Posterior vena cava (tissue), 2 donors: Measurements from ENCODE around the gene PLEKHG2. TPM values are rescaled to one million over a fixed set of nuclear protein-coding genes. Genes with fewer than 3 reads are reported as not detected.
"Not testable (repeated sequence)": the region's sequence is repeated elsewhere in the genome, so short reads cannot be mapped to it uniquely, and the experiment has no call there.

Source experiments
- DNase-seq: peaks from one replicate; pipeline ENCODE4 v3.0.0-alpha.2; 2020; ENCODE audit warnings: low spot score
- intact Hi-C, 2 donors: fragments of 100-400 bp; cut with DNase I; formaldehyde crosslinking; loops; one replicate each; pipeline versions ENCODE4 v1.14.1 to v1.14.2; 2022 to 2023
- long read RNA-seq, 2 donors: library from polyadenylated mRNA; unstranded; transcript quantifications; one replicate each; pipeline ENCODE4 v2.0.0, GENCODE V29; 2020 to 2021
- total RNA-seq, 2 donors: library from RNA; stranded (reverse); fragmentation: NEBNext Ultra II Directional; extraction: Animal tissue kit (Norgen Biotek cat#: 25700); gene quantifications; one replicate each; pipeline ENCODE4 v1.2.1, GENCODE V29; 2021
- donor health status: DM: yes; HTN: yes; CAD: no.
- donor health status: DM: yes; HTN: yes; CAD: no.

The PLEKHG2 gene
- 10 to 100 TPM; 38.1 to 48.6 TPM for total RNA-seq
- long read RNA-seq, donor 1, partial matches to known transcripts, result 3 of 10 reads
- long read RNA-seq, donor 1, other reads (novel, unspliced or antisense), result 7 of 10 reads
- long read RNA-seq, donor 2, partial matches to known transcripts, result 0 of 3 reads
- long read RNA-seq, donor 2, other reads (novel, unspliced or antisense), result 3 of 3 reads

- peak; percentile 99 for DNase-seq
- intact Hi-C loops, result no loop called here
Observed at GRCh38 chr19:39412100-39412866, at the start of gene PLEKHG2. Gene PLEKHG2 (plus strand): TSS chr19:39412669. CDS start chr19:39414087, 1,418 bp downstream.

GRCh38 chr19:39362682-39363657 lies 49.5 kb upstream of the PLEKHG2 start:
- intact Hi-C loops, result no loop called here
- DNase-seq, result no peak

GRCh38 chr19:39363901-39364457 lies 48.5 kb upstream of the PLEKHG2 start:
- intact Hi-C loops, result no loop called here

GRCh38 chr19:39365531-39365930 lies 46.9 kb upstream of the PLEKHG2 start:
- DNase-seq, result no peak
- intact Hi-C loops, result no loop called here

More at GRCh38 chr19:39363901-39364457, 48.5 kb upstream of the PLEKHG2 start:
- no peak for DNase-seq

GRCh38 chr19:39369200-39369599 lies 43.3 kb upstream of the PLEKHG2 start:
- intact Hi-C loops, result no loop called here
- no peak for DNase-seq

DNA sequence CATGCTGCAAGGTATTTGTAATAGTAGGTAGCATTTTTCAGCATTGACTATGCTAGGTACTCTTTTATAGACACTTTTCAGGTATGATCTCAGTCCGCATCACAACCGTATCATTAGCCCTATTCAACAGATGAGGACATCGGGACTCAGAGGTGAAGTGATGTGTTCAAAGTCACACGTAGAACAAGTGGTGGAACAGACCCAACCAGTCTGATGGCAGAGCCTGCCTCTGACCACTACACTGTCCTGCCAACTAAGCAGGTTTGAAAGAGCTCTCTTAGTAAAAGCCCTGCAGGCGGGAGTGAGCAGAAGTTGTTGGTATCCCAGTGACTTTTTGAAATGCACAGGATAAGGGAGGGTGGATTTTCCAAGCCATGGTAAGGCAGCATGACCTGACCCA lies 41.7 kb upstream of the PLEKHG2 start:
- no peak for DNase-seq
- intact Hi-C loops, result no loop called here

- DNase-seq, result peak; percentile 95
- intact Hi-C loops, result no loop called here
Observed at GRCh38 chr19:39372047-39372802, 40.2 kb upstream of the PLEKHG2 start.

DNA sequence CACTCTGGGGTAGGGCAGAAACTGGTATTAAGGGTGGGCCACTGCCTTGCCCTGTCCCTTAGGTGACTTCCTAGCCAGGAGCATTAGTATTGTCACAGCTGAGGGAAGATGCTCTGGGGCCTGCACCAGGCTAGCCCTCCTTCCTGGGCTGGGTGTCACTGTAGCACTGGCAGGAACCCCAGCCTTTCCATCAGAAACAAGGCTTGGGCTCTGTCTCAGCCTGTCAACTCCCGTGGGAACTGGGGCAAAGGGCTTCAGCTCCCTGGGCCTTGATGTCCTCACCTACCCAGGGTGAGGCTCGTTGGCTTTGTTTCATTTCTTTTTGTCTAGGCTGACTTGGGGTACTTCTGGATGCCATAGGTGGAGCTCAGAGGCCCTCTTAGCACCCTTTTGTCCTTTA lies 39.5 kb upstream of the PLEKHG2 start:
- no peak for DNase-seq
- intact Hi-C loops, result no loop called here

- intact Hi-C loops, result no loop called here
- no peak for DNase-seq
Observed at GRCh38 chr19:39375929-39376328, 36.5 kb upstream of the PLEKHG2 start.

DNA sequence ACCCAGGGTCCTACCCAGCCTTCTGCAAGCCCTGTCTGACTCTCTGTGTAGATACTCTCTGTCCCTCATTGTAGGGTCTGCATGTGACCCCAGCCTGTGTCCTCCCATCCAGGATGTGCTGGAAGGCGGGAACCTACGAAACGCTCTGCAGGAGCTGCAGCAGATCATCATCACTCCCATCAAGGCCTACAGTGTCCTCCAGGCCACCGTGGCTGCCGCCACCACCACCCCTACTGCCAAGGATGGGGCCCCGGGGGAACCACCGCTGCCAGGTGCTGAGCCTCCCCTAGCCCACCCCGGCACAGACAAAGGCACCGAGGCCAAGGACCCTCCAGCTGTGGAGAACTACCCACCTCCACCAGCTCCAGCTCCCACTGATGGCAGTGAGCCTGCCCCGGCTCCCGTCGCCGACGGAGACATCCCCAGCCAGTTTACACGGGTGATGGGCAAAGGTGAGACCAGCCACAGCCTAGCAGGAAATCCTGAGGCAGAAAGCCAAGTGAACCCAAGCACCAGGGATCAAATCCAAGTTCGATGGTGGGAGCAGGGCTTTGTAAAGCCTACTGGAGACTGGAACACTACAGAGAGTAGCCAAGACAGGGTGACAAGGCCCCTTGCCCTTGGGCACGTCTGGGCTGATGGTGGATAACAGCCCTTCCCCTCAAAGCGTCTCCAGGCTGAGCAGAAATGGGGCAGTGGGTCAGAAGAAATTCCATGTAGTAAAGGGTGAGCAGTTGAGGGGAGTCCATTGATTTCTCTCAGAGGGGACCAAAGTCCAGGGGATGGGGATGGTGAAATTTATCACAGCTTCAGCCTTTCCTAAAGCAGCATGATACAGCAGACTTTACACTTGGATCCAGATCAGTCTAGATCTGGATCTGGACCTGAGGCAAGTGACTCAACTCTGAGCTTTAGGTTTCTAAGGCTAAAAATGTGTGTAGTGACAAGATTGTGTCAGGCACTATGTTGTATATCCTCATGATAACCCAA lies 34.8 kb upstream of the PLEKHG2 start:
- intact Hi-C loops, result no loop called here
- DNase-seq, result no peak

- intact Hi-C loops, DNase-seq: not testable (repeated sequence)
Observed at GRCh38 chr19:39379366-39379765, 33.1 kb upstream of the PLEKHG2 start.

DNA sequence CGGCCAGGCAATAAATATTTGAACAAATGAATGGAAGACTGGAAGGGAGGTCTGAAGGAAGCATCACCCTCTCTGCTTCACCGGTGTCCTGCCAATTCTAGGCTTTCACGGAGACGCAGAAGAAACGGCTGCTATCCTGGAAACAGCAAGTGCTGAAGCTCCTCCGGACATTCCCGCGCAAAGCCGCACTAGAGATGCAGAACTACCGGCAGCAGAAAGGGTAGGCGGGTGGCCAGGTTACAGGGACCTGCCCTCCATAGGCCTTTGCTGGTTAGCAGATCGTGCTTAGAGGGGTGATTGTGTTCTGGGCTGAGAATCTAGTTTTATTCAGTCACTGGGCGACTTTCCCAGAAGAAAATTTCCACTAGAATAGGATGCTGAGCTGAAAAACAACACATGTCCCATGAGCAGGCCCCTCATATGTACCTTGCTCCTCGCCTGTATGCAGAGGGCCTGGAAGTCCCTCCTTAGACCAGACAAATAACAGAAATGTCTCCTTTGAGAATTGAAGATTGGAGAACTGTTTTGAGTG lies 32.5 kb upstream of the PLEKHG2 start:
- intact Hi-C loops, result no loop called here
- DNase-seq, result no peak

DNA sequence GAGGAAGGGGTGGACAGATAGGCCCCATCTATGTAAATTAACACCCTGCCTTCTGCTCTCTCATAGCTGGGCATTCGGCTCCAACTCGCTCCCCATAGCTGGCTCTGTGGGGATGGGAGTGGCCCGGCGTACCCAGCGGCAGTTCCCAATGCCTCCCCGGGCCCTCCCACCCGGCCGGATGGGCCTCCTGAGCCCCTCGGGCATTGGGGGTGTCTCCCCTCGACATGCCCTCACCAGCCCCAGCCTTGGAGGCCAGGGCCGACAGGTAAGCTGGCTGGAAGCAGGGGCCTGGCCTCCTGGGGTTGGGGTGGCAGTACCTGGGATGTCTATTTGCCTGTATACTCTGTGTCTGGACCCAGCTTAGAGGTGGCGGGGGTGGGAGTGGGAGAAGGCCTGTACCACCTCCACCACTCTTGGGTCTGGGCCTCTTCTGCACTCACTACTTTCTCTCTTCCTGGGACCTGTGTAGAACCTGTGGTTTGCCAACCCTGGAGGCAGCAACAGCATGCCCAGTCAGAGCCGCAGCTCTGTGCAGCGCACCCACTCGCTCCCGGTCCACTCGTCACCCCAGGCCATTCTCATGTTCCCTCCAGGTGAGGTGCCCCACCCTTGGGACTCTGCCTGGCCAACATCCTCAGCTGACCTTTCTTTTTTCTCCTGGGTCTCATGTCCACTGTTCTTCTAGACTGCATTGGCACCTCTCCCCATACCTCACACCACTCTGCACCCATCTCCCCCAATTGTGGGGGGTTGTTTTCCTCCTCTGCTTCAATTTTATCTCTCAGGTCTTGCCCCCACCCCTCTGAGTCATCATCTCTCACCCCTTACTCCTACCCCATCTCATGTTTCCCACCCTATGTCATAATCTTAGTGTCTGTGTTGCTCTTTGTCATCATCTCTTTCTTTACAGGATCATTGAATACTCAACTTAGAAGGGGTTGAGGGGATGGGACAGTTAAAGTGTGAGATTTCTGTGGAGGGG lies 31.7 kb upstream of the PLEKHG2 start:
- no peak for DNase-seq
- intact Hi-C loops, result no loop called here

DNA sequence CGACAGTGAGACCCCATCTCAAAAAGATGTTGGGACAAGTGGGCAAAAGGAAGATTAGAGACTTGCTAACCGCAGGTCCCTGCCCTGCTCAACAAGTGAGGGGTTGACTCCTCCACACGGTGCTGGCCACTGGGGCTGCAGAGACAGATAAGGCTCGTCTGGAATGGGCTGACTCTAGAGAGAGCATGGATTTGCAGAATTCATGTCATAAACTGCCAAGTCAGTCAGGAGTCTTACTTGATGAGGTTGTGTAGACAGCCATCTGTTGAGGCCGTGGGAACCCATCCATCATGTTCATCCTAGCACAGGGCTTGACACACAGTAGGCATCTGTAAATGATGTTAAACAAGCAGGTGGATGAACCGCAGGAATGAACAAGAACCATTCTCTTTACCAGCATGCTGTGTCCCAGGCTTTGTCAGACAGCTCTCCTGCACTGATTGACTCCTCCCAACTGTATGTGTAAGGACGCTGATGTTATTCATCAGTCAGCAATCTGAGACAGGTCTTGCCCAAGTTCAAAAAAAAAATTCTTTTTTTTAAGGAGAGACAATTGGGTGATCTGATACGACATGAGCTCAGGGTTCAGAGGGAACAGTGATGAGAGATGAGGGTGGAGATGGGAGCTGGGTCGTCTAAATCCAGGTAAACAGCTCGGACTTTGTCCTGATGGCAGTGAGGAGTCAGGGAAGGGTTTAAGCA lies 30.4 kb upstream of the PLEKHG2 start:
- intact Hi-C loops, result no loop called here
- no peak for DNase-seq

DNA sequence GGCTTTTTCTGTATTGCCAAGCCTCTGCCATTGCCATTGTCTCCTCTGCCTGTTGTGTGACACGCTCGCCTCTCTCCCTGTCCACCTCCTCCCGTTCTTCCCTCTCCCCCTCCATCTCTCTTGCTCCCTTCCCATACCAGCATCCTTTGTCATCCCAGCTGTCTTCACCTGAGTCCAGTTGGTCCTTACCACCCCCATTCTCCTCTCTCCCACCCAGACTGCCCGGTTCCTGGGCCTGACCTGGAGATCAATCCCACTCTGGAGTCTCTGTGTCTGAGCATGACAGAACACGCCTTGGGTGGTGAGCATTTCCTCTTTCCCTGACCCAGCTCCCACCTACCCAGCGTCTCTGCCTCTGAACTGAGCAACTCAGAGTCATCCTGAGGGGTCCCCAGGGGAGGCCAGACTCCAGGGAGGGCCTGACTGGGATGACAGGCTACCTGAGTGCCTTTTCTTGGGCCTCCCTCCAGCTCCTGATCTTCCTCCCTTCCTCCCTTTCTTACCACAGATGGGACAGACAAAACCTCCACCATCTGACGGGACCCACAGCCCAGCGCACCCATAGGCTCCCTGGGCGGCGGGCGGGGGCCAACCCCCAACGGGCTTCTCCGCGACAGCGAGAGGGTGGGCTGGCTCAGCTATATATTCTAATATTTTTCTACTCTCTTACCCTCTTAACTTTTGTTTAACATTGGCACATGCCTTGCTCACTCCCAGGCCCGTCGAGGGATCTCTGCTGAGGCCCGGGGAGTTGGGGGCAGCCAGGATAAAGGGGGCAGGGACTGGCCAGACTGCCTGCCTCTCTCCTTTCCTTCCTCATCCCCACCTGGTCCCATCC lies 29.3 kb upstream of the PLEKHG2 start:
- no peak for DNase-seq
- intact Hi-C loops, result no loop called here
